Endothelial cell of umbilical vein (primary cell): ENCODE results near the gene ARHGEF17. TPM values are rescaled to one million over a fixed set of nuclear protein-coding genes. Genes with fewer than 3 reads are reported as not detected.

ENCODE experiments used
- BruUV-seq: library from RNA; stranded (reverse); fragments of 400-500 nt; replicated peaks from 2 replicates; lab custom pipeline; 2021; lab: Mats Ljungman, UMichigan
- CTCF ChIA-PET: fragments of 300-600, 350-600 bp; sonication (Branson Sonifier 250); formaldehyde crosslinking; loops from one replicate; lab custom pipeline; 2021; ENCODE audit warnings: antibody characterized with exemption, inconsistent platforms; lab: Charles Lee
- POLR2A ChIA-PET: fragments of 300-600, 350-600 bp; sonication (Branson Sonifier 250); formaldehyde crosslinking; loops from one replicate; lab custom pipeline; 2021; ENCODE audit warnings: antibody characterized with exemption, inconsistent platforms; lab: Charles Lee
- DNase-seq: peaks from one replicate; pipeline ENCODE4 v3.0.0-alpha.2; 2011; ENCODE audit warnings: low read depth, low spot score
- FAIRE-seq: peaks from 2 replicates; lab custom pipeline; 2011; peaks lifted over from hg19 to GRCh38; lab: Jason Lieb, UNC
- H2AFZ ChIP-seq: 2 replicates; pipeline ENCODE4 v1.6.0; 2012; ENCODE audit warnings: low read depth, low read length, control low read depth, inconsistent platforms
- H3K27ac ChIP-seq: 2 replicates; pipeline ENCODE4 v1.5.1; 2011; ENCODE audit warnings: low read depth, mild to moderate bottlenecking, control low read depth, low read length, moderate library complexity; ENCODE audit not compliant: insufficient read depth
- H3K27me3 ChIP-seq, 2 experiments: 2 replicates each; pipeline versions ENCODE4 v1.6.0 to v1.6.1; 2011; ENCODE audit warnings: low read length in 2 of 2, mixed read lengths in 1 of 2; ENCODE audit not compliant: control insufficient read depth in 2 of 2, insufficient read depth in 2 of 2
- H3K36me3 ChIP-seq, 2 experiments: 2 replicates in 1 of 2; 3 replicates in 1 of 2; pipeline ENCODE4 v1.5.1; 2011; ENCODE audit warnings: low read length in 2 of 2, mild to moderate bottlenecking in 1 of 2, moderate library complexity in 1 of 2; ENCODE audit not compliant: control insufficient read depth in 2 of 2, insufficient read depth in 2 of 2; ENCODE audit errors: extremely low read depth in 1 of 2
- H3K4me1 ChIP-seq: 3 replicates; pipeline ENCODE4 v1.5.1; 2011; ENCODE audit warnings: mild to moderate bottlenecking, low read length; ENCODE audit not compliant: control insufficient read depth, insufficient read depth; ENCODE audit errors: extremely low read depth
- H3K4me2 ChIP-seq: 2 replicates; pipeline ENCODE4 v1.6.1; 2011; ENCODE audit warnings: low read length, control low read depth, mixed read lengths; ENCODE audit not compliant: insufficient read depth
- H3K4me3 ChIP-seq, 3 experiments: fragments of 200-600 bp in 1 of 3; sonication (generic), shearing (Covaris generic) in 1 of 3; replicated peaks in 1 of 3; 2 replicates each; pipeline ENCODE4 v1.5.1; 2011 to 2016; ENCODE audit warnings: control low read depth in 3 of 3, low read length in 3 of 3, mild to moderate bottlenecking in 2 of 3, inconsistent platforms in 1 of 3, low read depth in 1 of 3, moderate library complexity in 1 of 3; ENCODE audit not compliant: insufficient read depth in 1 of 3
- H3K79me2 ChIP-seq: 2 replicates; pipeline ENCODE4 v1.6.0; 2012; ENCODE audit warnings: low read length, inconsistent platforms; ENCODE audit not compliant: control insufficient read depth, insufficient read depth
- H3K9ac ChIP-seq: replicated peaks from 2 replicates; pipeline ENCODE3; 2011; ENCODE audit warnings: low read length, control low read depth; ENCODE audit not compliant: insufficient read depth; ENCODE audit errors: extremely low read depth
- H3K9me1 ChIP-seq: replicated peaks from 3 replicates; pipeline ENCODE4 v1.6.0; 2011; ENCODE audit warnings: mild to moderate bottlenecking, low read length; ENCODE audit not compliant: control insufficient read depth, insufficient read depth; ENCODE audit errors: extremely low read depth
- H3K9me3 ChIP-seq: replicated peaks from 2 replicates; pipeline ENCODE4 v1.5.1; 2012; ENCODE audit warnings: low read length, inconsistent platforms; ENCODE audit not compliant: control insufficient read depth, insufficient read depth
- H4K20me1 ChIP-seq: replicated peaks from 2 replicates; pipeline ENCODE3; 2011; ENCODE audit warnings: mild to moderate bottlenecking, low read length; ENCODE audit not compliant: control insufficient read depth, insufficient read depth; ENCODE audit errors: extremely low read depth
- EZH2 ChIP-seq: IDR thresholded peaks from 2 replicates; pipeline ENCODE4 v1.6.1; 2012; ENCODE audit warnings: borderline replicate concordance, low read depth, mild to moderate bottlenecking, moderate library complexity, low read length, inconsistent platforms; ENCODE audit not compliant: severe bottlenecking
- FOS ChIP-seq: IDR thresholded peaks from 2 replicates; pipeline ENCODE4 v1.6.1; 2011; ENCODE audit warnings: mild to moderate bottlenecking, low read length, moderate library complexity, borderline replicate concordance; ENCODE audit not compliant: insufficient read depth
- GATA2 ChIP-seq: IDR thresholded peaks from 2 replicates; pipeline ENCODE4 v1.7.0; 2011; ENCODE audit warnings: low read depth, mild to moderate bottlenecking, moderate library complexity, mixed read lengths, low read length; ENCODE audit not compliant: insufficient read length, insufficient read depth
- JUN ChIP-seq: IDR thresholded peaks from 2 replicates; pipeline ENCODE4 v1.6.1; 2011; ENCODE audit warnings: borderline replicate concordance, low read depth; ENCODE audit not compliant: insufficient read length, insufficient read depth
- MYC ChIP-seq: IDR thresholded peaks from one replicate; pipeline ENCODE4 v1.6.1; 2011; ENCODE audit warnings: mild to moderate bottlenecking, low read depth, low read length
- POLR2A ChIP-seq: IDR thresholded peaks from 2 replicates; pipeline ENCODE4 v1.6.1; 2012; ENCODE audit warnings: low read depth, mild to moderate bottlenecking, control low read depth, low read length
- POLR2AphosphoS5 ChIP-seq: IDR thresholded peaks from 2 replicates; pipeline ENCODE4 v1.6.1; 2012; ENCODE audit warnings: low read depth, mild to moderate bottlenecking, control low read depth, low read length, moderate library complexity; ENCODE audit not compliant: insufficient read depth
- dilution Hi-C: fragments of 300-500 bp; cut with MboI; formaldehyde crosslinking; loops from one replicate; pipeline ENCODE4 v1.15.0; 2019; ENCODE audit warnings: low sequenced_read_pairs; ENCODE audit not compliant: extremely low pct_ligation_motif_present
- intact Hi-C: fragments of 100-400 bp; cut with micrococcal nuclease; formaldehyde crosslinking; loops from one replicate; pipeline ENCODE4 v1.10.0; 2022
- polyA plus RNA-seq, 4 experiments: library from polyadenylated mRNA; depleted of rRNA in 3 of 4; stranded (reverse) in 3 of 4; unstranded in 1 of 4; fragments of >200 nt; gene quantifications; 2 replicates each; pipeline versions ENCODE4 v1.2.1 to v1.2.3, GENCODE V29; 2011 to 2012; ENCODE audit warnings: missing spikeins in 1 of 4
- total RNA-seq: library from RNA; stranded (reverse); gene quantifications from 2 replicates; pipeline ENCODE4 v1.2.3, GENCODE V29; 2021
- TF ChIP-seq, protein P1 (sequence below), 2 donors: IDR thresholded peaks; 1 replicate in 1 of 2; 2 replicates in 1 of 2; pipeline ENCODE4 v1.5.1; 2011; ENCODE audit warnings: low read length in 2 of 2, mild to moderate bottlenecking in 2 of 2, moderate library complexity in 2 of 2, control low read depth in 1 of 2, inconsistent platforms in 1 of 2, low read depth in 1 of 2; ENCODE audit not compliant: insufficient read depth in 1 of 2; ENCODE audit errors: extremely low read depth in 1 of 2
- TF ChIP-seq, protein P2 (sequence below): IDR thresholded peaks from 2 replicates; pipeline ENCODE4 v1.6.1; 2011; ENCODE audit not compliant: insufficient read depth, insufficient read length

Gene ARHGEF17
- total and polyA plus RNA-seq, 2 donors (not counting 3 experiments of a cell fraction or from before 2014, with no cell fraction given), result 74.9 to 89.9 TPM

DNA sequence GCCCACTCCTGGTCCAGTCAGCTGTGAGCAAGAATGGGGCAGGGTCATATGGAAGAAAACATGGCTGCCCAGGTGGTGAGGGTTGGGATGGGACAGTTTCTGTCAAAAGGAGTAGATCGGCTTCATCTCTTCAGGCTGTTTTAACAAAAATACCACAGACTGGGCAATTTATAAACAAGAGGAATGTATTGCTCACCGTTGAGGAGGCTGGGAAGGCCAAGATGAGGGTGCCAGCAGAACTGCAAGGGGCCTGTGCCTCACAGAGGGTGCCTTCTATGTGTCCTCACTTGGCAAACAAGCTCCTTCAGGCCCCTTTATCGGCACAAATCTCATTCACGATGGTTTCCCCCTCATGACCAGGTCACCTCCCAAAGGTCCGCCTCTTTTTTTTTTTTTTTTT is 50.0 kb downstream of the ARHGEF17 start:
- no peaks in the 10 kb centered on the region for H3K27me3 ChIP-seq
- H3K27ac ChIP-seq, result no peak overlapping the region
- no peak for DNase-seq
- H3K36me3 ChIP-seq, result peaks cover 6 to 67% of the 10 kb centered on the region in 2 experiments
- TF ChIP-seq MYC, result no peak
- TF ChIP-seq POLR2A, result no peak
- TF ChIP-seq, protein P1, sequence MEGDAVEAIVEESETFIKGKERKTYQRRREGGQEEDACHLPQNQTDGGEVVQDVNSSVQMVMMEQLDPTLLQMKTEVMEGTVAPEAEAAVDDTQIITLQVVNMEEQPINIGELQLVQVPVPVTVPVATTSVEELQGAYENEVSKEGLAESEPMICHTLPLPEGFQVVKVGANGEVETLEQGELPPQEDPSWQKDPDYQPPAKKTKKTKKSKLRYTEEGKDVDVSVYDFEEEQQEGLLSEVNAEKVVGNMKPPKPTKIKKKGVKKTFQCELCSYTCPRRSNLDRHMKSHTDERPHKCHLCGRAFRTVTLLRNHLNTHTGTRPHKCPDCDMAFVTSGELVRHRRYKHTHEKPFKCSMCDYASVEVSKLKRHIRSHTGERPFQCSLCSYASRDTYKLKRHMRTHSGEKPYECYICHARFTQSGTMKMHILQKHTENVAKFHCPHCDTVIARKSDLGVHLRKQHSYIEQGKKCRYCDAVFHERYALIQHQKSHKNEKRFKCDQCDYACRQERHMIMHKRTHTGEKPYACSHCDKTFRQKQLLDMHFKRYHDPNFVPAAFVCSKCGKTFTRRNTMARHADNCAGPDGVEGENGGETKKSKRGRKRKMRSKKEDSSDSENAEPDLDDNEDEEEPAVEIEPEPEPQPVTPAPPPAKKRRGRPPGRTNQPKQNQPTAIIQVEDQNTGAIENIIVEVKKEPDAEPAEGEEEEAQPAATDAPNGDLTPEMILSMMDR (IDR thresholded peaks at IDR 0.05; ENCODE audit: extremely low read depth in 1 of 2, insufficient read depth in 1 of 2, low read depth in 1 of 2, low read length in 2 of 2), result no peak
- no peak for TF ChIP-seq GATA2
- TF ChIP-seq JUN, result no peak
- TF ChIP-seq, protein P2, sequence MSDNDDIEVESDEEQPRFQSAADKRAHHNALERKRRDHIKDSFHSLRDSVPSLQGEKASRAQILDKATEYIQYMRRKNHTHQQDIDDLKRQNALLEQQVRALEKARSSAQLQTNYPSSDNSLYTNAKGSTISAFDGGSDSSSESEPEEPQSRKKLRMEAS, result no peak
- TF ChIP-seq POLR2AphosphoS5, result no peak
- TF ChIP-seq EZH2, result no peak
- TF ChIP-seq FOS, result no peak
- no peak overlapping the region for H3K4me2 ChIP-seq
- intact Hi-C loops (no loop called here), dilution Hi-C loops (no loop called here)
- ChIA-PET POLR2A (interaction anchor here (0.6 kb wide), 1 partner anchor 315 kb away, joined by 3 read pairs; no protein-coding TSS in a partner anchor), CTCF (interaction anchor here (0.7 to 4.2 kb wide), 5 partner anchors 8 to 268 kb away, joined by 3 to 31 read pairs (median 3); no protein-coding TSS in a partner anchor)
- FAIRE-seq, result no peak
- H3K4me3 ChIP-seq, result no peak overlapping the region
- H3K79me2 ChIP-seq, result no peaks in the 10 kb centered on the region
- H3K9me1 ChIP-seq, result no peaks in the 10 kb centered on the region
- no peaks in the 10 kb centered on the region for H3K4me1 ChIP-seq
- no peak overlapping the region for H2AFZ ChIP-seq
- no peaks in the 10 kb centered on the region for H3K9me3 ChIP-seq
- no peak overlapping the region for H3K9ac ChIP-seq
- H4K20me1 ChIP-seq, result no peaks in the 10 kb centered on the region
- BruUV-seq, result no TSS peak
